Ovary (tissue), 9 donors: ENCODE measurements around the gene B4GALNT1. TPM values are rescaled to one million over a fixed set of nuclear protein-coding genes. Genes with fewer than 3 reads are reported as not detected.
A peak's percentile ranks its signal among the peaks of the same experiment; 100 is the strongest.

Source experiments
- DNase-seq, 5 donors: peaks; one replicate each; pipeline ENCODE4 v3.0.0-alpha.2; 2019 to 2020
- H3K27ac ChIP-seq, 2 donors: fragments of 200-600 bp; one replicate each; pipeline versions ENCODE4 v1.5.1 to v1.8.0; 2019 to 2022
- H3K27me3 ChIP-seq: fragments of 200-600 bp; one replicate; pipeline ENCODE4 v1.8.0; 2022
- H3K36me3 ChIP-seq: fragments of 200-600 bp; sonication (generic); one replicate; pipeline ENCODE4 v1.5.1; 2019
- H3K4me1 ChIP-seq: one replicate; pipeline ENCODE4 v1.8.1; 2013; ENCODE audit warnings: mild to moderate bottlenecking, moderate library complexity; ENCODE audit not compliant: insufficient read depth
- H3K4me3 ChIP-seq: fragments of 200-600 bp; sonication (generic); one replicate; pipeline ENCODE4 v1.5.1; 2017
- H3K9me3 ChIP-seq, 2 donors: fragments of 200-600 bp in 1 of 2; sonication (generic) in 1 of 2; one replicate each; pipeline versions ENCODE4 v1.5.1 to v1.8.1; 2013 to 2019; ENCODE audit warnings: mild to moderate bottlenecking in 1 of 2, moderate library complexity in 1 of 2
- CTCF ChIP-seq, 3 donors: fragments of 450-650 bp in 2 of 3; fragments of 200-600 bp in 1 of 3; IDR thresholded peaks; one replicate each; pipeline versions ENCODE4 v1.5.1 to v1.8.0; 2016 to 2022; ENCODE audit warnings: antibody characterized with exemption in 3 of 3, mild to moderate bottlenecking in 1 of 3
- EP300 ChIP-seq: sonication (generic); formaldehyde crosslinking; IDR thresholded peaks from one replicate; pipeline ENCODE4 v1.6.1; 2017; ENCODE audit warnings: antibody characterized with exemption
- POLR2A ChIP-seq: fragments of 450-650 bp; IDR thresholded peaks from one replicate; pipeline ENCODE4 v1.6.1; 2017; ENCODE audit warnings: antibody characterized with exemption, mild to moderate bottlenecking, moderate library complexity
- WGBS, 3 donors: extraction: QIAGEN DNeasy Blood & Tissue Kit in 1 of 3; methylation state at CpG; one replicate each; pipeline versions ENCODE4 v1.1.5 to v1.1.7; 2013 to 2017; 5-methylcytosine and 5-hydroxymethylcytosine counted together
- intact Hi-C, 4 donors: fragments of 100-400 bp; cut with DNase I; formaldehyde crosslinking; loops; one replicate each; pipeline versions ENCODE4 v1.11.0 to v1.15.1; 2022 to 2023
- polyA plus RNA-seq, 2 donors: library from polyadenylated mRNA; stranded (reverse); fragments of 200-250 nt in 1 of 2; fragments of 350-450 nt in 1 of 2; fragmentation: Illumina TruSeq in 1 of 2; extraction: RNeasy Lipid Tissue Mini Kit (QIAGEN cat#74804) in 1 of 2; gene quantifications; one replicate each; pipeline ENCODE4 v1.2.3, GENCODE V29; 2013 to 2014
- total RNA-seq, 7 donors: library from RNA; depleted of rRNA in 2 of 7; stranded (reverse); fragments of >200 nt in 2 of 7; fragmentation: NEBNext Ultra II Directional in 3 of 7; extraction: Animal tissue kit (Norgen Biotek cat#: 25700) in 3 of 7; gene quantifications; one replicate each; pipeline versions ENCODE4 v1.1.0 to v1.2.4, GENCODE V29; 2016 to 2023
- donor health status: DM: no; HTN: no; CAD: no; lungs with moderate emphysema.
- donor health status: DM: no; HTN: no; CAD: no.
- donor health status: Bipolar disorder and iron deficiency.
- donor health status: DM: yes; HTN: yes; CAD: no.
- donor health status: DM: no; HTN: no; CAD: no.
- donor health status: DM: yes; HTN: yes; CAD: no.

B4GALNT1 gene
- total and polyA plus RNA-seq, 9 donors = 0.22 to 1.5 (median 0.56) TPM

GRCh38 chr12:57611827-57612710, 20.9 kb downstream of the B4GALNT1 start:
- peak overlapping the region; percentile 56 to 84 for H3K27ac ChIP-seq
- no peaks in the 10 kb centered on the region for H3K9me3 ChIP-seq
- TF ChIP-seq POLR2A = no peak
- no peak for TF ChIP-seq CTCF (IDR thresholded peaks at IDR 0.05)
- WGBS, 3 donors = 8 to 15% (median 9%) methylated on average over 13 to 23 of the region's 23 CpGs
- H3K36me3 ChIP-seq = no peaks in the 10 kb centered on the region
- intact Hi-C loops = loop anchor here in 1 of 4 donors (5.0 kb wide), 1 partner anchor 90 kb away; the partner anchor contains the start of genes DDIT3 and MBD6
- DNase-seq = no peak
- H3K4me1 ChIP-seq = peaks cover 3% of the 10 kb centered on the region
- peak overlapping the region; percentile 68 for H3K4me3 ChIP-seq
- no peaks in the 10 kb centered on the region for H3K27me3 ChIP-seq

- H3K9me3 ChIP-seq = no peaks in the 10 kb centered on the region
- WGBS, 3 donors = 0 to 1% (median 0%) methylated on average over 12 to 55 of the region's 55 CpGs
- H3K4me3 ChIP-seq = peak within 1 kb of the TSS; percentile 68
- intact Hi-C loops = loop anchor here in 1 of 4 donors (5.0 kb wide), 1 partner anchor 89 kb away; the partner anchor contains the start of genes DDIT3 and MBD6
- peak within 1 kb of the TSS; percentile 56 to 84 for H3K27ac ChIP-seq
- peaks cover 3% of the 10 kb centered on the region for H3K4me1 ChIP-seq
- TF ChIP-seq EP300 (no peak), CTCF (IDR thresholded peaks at IDR 0.05) (no peak), POLR2A (peak; percentile 51)
- DNase-seq = peak; percentile 76 to 87 (median 82)
- H3K27me3 ChIP-seq = no peaks in the 10 kb centered on the region
- H3K36me3 ChIP-seq = no peaks in the 10 kb centered on the region
These were observed 21.7 kb downstream of the B4GALNT1 start, which contains the start of gene ARHGEF25 for GRCh38 chr12:57611108-57611826. ARHGEF25 (plus strand) TSS chr12:57611435; CDS start chr12:57611895, 460 bp downstream.

- peaks cover 3% of the 10 kb centered on the region for H3K4me1 ChIP-seq
- peak; percentile 69 to 83 (median 78) for DNase-seq
- intact Hi-C loops = loop anchor here in 1 of 4 donors (5.0 kb wide), 1 partner anchor 88 kb away; the partner anchor contains the start of genes DDIT3 and MBD6
These were observed 22.4 kb downstream of the B4GALNT1 start for GRCh38 chr12:57610554-57611107.

More at GRCh38 chr12:57610554-57611107, 22.4 kb downstream of the B4GALNT1 start:
- Histone ChIP-seq H3K4me3 (peak overlapping the region; percentile 68), H3K27ac (peak overlapping the region; percentile 56 to 84), H3K27me3 (no peaks in the 10 kb centered on the region), H3K36me3 (no peaks in the 10 kb centered on the region), H3K9me3 (no peaks in the 10 kb centered on the region)
- WGBS, 3 donors = 3 to 4% (median 3%) methylated on average over 28 to 29 of the region's 29 CpGs
- TF ChIP-seq POLR2A (no peak), CTCF (IDR thresholded peaks at IDR 0.05) (no peak), EP300 (no peak)
